ENCODE results near the gene AK1. TPM values are rescaled to one million over a fixed set of nuclear protein-coding genes. Genes with fewer than 3 reads are reported as not detected.
A peak's percentile ranks its signal among the peaks of the same experiment; 100 is the strongest.

AK1 gene
- total RNA-seq, 1 experiment from 2014 or later: 12.2 TPM

DNA sequence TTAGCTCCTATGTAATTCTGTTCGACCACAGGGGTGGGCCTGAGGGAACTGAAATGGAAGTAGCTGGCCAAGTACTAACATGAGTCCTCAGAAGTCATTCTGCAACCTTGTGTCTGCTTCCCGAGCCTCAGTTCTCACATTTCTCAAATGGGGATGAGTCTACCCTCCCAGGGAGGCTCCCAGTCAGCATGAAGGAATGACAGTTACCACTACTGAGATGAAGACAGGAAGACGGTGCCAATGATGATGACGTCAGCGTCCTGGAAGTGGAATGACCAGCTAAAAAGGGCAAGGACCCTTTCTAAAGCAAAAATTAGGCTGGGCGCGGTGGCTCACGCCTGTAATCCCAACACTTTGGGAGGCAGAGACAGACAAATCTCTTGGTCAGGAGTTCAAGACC, 46.3 kb upstream of the AK1 start:
- DNase-seq: no peak
- Mint-ChIP-seq H3K27me3 (ENCODE audit: unreplicated experiment) (peaks cover 25% of the 10 kb centered on the region), H3K9me3 (ENCODE audit: low read depth, unreplicated experiment) (no peaks in the 10 kb centered on the region), H3K4me3 (ENCODE audit: low read depth, unreplicated experiment) (no peak overlapping the region), H3K36me3 (ENCODE audit: insufficient read depth, unreplicated experiment) (peaks cover 24% of the 10 kb centered on the region), H3K4me1 (ENCODE audit: low read depth, unreplicated experiment) (peaks cover 7% of the 10 kb centered on the region), H3K27ac (ENCODE audit: unreplicated experiment) (no peak overlapping the region)
- TF ChIP-seq, protein P1, sequence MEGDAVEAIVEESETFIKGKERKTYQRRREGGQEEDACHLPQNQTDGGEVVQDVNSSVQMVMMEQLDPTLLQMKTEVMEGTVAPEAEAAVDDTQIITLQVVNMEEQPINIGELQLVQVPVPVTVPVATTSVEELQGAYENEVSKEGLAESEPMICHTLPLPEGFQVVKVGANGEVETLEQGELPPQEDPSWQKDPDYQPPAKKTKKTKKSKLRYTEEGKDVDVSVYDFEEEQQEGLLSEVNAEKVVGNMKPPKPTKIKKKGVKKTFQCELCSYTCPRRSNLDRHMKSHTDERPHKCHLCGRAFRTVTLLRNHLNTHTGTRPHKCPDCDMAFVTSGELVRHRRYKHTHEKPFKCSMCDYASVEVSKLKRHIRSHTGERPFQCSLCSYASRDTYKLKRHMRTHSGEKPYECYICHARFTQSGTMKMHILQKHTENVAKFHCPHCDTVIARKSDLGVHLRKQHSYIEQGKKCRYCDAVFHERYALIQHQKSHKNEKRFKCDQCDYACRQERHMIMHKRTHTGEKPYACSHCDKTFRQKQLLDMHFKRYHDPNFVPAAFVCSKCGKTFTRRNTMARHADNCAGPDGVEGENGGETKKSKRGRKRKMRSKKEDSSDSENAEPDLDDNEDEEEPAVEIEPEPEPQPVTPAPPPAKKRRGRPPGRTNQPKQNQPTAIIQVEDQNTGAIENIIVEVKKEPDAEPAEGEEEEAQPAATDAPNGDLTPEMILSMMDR (IDR thresholded peaks at IDR 0.05; ENCODE audit: unreplicated experiment): no peak
- intact Hi-C loops (cut with micrococcal nuclease; ENCODE audit: unreplicated experiment): no loop called here
- CTCF ChIA-PET: interaction anchor here (0.6 kb wide), 1 partner anchor 25 kb away, joined by 4 read pairs; no protein-coding TSS in a partner anchor
- no TSS peak for BruUV-seq (replicated peaks)

GRCh38 chr9:127923046-127923445, 45.6 kb upstream of the AK1 start:
- CTCF ChIA-PET: interaction anchor here (0.6 kb wide), 1 partner anchor 26 kb away, joined by 4 read pairs; no protein-coding TSS in a partner anchor
- no peaks in the 10 kb centered on the region for H3K9me3 Mint-ChIP-seq (ENCODE audit: low read depth, unreplicated experiment)
- no peak overlapping the region for H3K27ac Mint-ChIP-seq (ENCODE audit: unreplicated experiment)
- BruUV-seq (replicated peaks): no TSS peak
- DNase-seq: no peak
- intact Hi-C loops (cut with micrococcal nuclease; ENCODE audit: unreplicated experiment): no loop called here
- peaks cover 24% of the 10 kb centered on the region for H3K36me3 Mint-ChIP-seq (ENCODE audit: insufficient read depth, unreplicated experiment)
- peaks cover 13% of the 10 kb centered on the region for H3K4me1 Mint-ChIP-seq (ENCODE audit: low read depth, unreplicated experiment)
- TF ChIP-seq, protein P1 (IDR thresholded peaks at IDR 0.05; ENCODE audit: unreplicated experiment): no peak
- H3K27me3 Mint-ChIP-seq (ENCODE audit: unreplicated experiment): peaks cover 25% of the 10 kb centered on the region
- no peak overlapping the region for H3K4me3 Mint-ChIP-seq (ENCODE audit: low read depth, unreplicated experiment)

GRCh38 chr9:127921557-127922120, 44.2 kb upstream of the AK1 start:
- peaks cover 19% of the 10 kb centered on the region for H3K36me3 Mint-ChIP-seq (ENCODE audit: insufficient read depth, unreplicated experiment)
- intact Hi-C loops (cut with micrococcal nuclease; ENCODE audit: unreplicated experiment): loop anchor here (2.0 kb wide), 1 partner anchor 331 kb away; no protein-coding TSS in a partner anchor
- CTCF ChIA-PET: interaction anchor here (0.9 to 1.5 kb wide), 4 partner anchors 9 to 360 kb away, joined by 3 to 6 read pairs (median 3); partner anchors contain the start of genes PIP5KL1 and TOR2A
- BruUV-seq (replicated peaks): no TSS peak
- peaks cover 25% of the 10 kb centered on the region for H3K27me3 Mint-ChIP-seq (ENCODE audit: unreplicated experiment)
- H3K4me1 Mint-ChIP-seq (ENCODE audit: low read depth, unreplicated experiment): peaks cover 13% of the 10 kb centered on the region
- peak; percentile 73 for DNase-seq
- H3K9me3 Mint-ChIP-seq (ENCODE audit: low read depth, unreplicated experiment): no peaks in the 10 kb centered on the region
- H3K27ac Mint-ChIP-seq (ENCODE audit: unreplicated experiment): no peak overlapping the region
- TF ChIP-seq, protein P1 (IDR thresholded peaks at IDR 0.05; ENCODE audit: unreplicated experiment): peak; percentile 83
- peak overlapping the region; percentile 66 for H3K4me3 Mint-ChIP-seq (ENCODE audit: low read depth, unreplicated experiment)

DNA sequence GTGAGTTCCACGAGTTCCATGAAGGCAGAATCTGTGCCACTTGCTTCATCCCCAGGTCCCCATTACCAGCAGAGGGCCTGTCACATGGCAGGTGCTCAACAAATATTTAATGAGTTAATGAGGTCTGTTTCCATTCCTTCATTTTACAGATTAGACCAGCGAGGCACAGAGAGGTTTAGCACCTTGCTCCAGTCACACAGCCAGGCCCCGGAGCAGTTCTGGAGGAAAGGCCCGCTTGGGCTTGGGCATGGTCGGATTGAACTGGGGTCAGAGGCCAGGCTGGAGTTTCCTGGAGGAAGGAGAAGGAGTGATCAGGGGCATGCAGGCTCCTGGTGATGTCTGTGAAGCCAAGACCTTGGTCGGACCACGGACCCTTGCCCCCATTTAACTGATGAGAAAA, 43.3 kb upstream of the AK1 start:
- CTCF ChIA-PET: interaction anchor here (1.1 to 1.5 kb wide), 2 partner anchors 10 to 186 kb away, joined by 3 to 6 read pairs; partner anchors contain the start of genes PIP5KL1 and TOR2A
- BruUV-seq (replicated peaks): no TSS peak

More for the DNA sequence above, 43.3 kb upstream of the AK1 start:
- intact Hi-C loops (cut with micrococcal nuclease; ENCODE audit: unreplicated experiment): loop anchor here (2.0 kb wide), 1 partner anchor 330 kb away; no protein-coding TSS in a partner anchor
- Mint-ChIP-seq H3K4me3 (ENCODE audit: low read depth, unreplicated experiment) (no peak overlapping the region), H3K9me3 (ENCODE audit: low read depth, unreplicated experiment) (no peaks in the 10 kb centered on the region), H3K27ac (ENCODE audit: unreplicated experiment) (no peak overlapping the region), H3K4me1 (ENCODE audit: low read depth, unreplicated experiment) (peaks cover 13% of the 10 kb centered on the region), H3K27me3 (ENCODE audit: unreplicated experiment) (peaks cover 17% of the 10 kb centered on the region), H3K36me3 (ENCODE audit: insufficient read depth, unreplicated experiment) (peaks cover 19% of the 10 kb centered on the region)
- DNase-seq: no peak
- TF ChIP-seq, protein P1 (IDR thresholded peaks at IDR 0.05; ENCODE audit: unreplicated experiment): no peak
